ENCODE measurements around the gene KRT16.
"Not testable (repeated sequence)": the region's sequence is repeated elsewhere in the genome, so short reads cannot be mapped to it uniquely, and the experiment has no call there.

The KRT16 gene

GRCh38 chr17:41647038-41647813 lies 34.7 kb upstream of the KRT16 start:
- no peak for DNase-seq (ENCODE audit: low read depth)

- DNase-seq (ENCODE audit: low read depth) = no peak
Measured at GRCh38 chr17:41642252-41643156, 29.9 kb upstream of the KRT16 start.

- not testable (repeated sequence) for DNase-seq (ENCODE audit: low read depth)
Measured at GRCh38 chr17:41640596-41640995, 28.0 kb upstream of the KRT16 start.

- DNase-seq (ENCODE audit: low read depth) = no peak
Measured at GRCh38 chr17:41639492-41640473, 27.2 kb upstream of the KRT16 start.

GRCh38 chr17:41638941-41639340 lies 26.4 kb upstream of the KRT16 start:
- no peak for DNase-seq (ENCODE audit: low read depth)

GRCh38 chr17:41638194-41638593 lies 25.6 kb upstream of the KRT16 start:
- no peak for DNase-seq (ENCODE audit: low read depth)

- DNase-seq (ENCODE audit: low read depth) = no peak
Measured at GRCh38 chr17:41636652-41637051, 24.1 kb upstream of the KRT16 start.

GRCh38 chr17:41635121-41636097 lies 22.8 kb upstream of the KRT16 start:
- no peak for DNase-seq (ENCODE audit: low read depth)

- no peak for DNase-seq (ENCODE audit: low read depth)
Measured at GRCh38 chr17:41634639-41635038, 22.1 kb upstream of the KRT16 start.

GRCh38 chr17:41633556-41634199 lies 21.1 kb upstream of the KRT16 start:
- no peak for DNase-seq (ENCODE audit: low read depth)

- no peak for DNase-seq (ENCODE audit: low read depth)
Measured at GRCh38 chr17:41632482-41633105, 20.0 kb upstream of the KRT16 start.

- no peak for DNase-seq (ENCODE audit: low read depth)
Measured at GRCh38 chr17:41631898-41632285, 19.3 kb upstream of the KRT16 start.

GRCh38 chr17:41631025-41631897 lies 18.7 kb upstream of the KRT16 start:
- DNase-seq (ENCODE audit: low read depth) = no peak

GRCh38 chr17:41629826-41630670 lies 17.5 kb upstream of the KRT16 start:
- DNase-seq (ENCODE audit: low read depth) = no peak

- DNase-seq (ENCODE audit: low read depth) = no peak
Measured at GRCh38 chr17:41629316-41629715, 16.7 kb upstream of the KRT16 start.

- not testable (repeated sequence) for DNase-seq (ENCODE audit: low read depth)
Measured at GRCh38 chr17:41628621-41629255, 16.2 kb upstream of the KRT16 start.

- DNase-seq (ENCODE audit: low read depth) = not testable (repeated sequence)
Measured at GRCh38 chr17:41628073-41628370, 15.5 kb upstream of the KRT16 start.

All from GM04503 (cell line).